ENCODE measurements around the gene CA11. TPM values are rescaled to one million over a fixed set of nuclear protein-coding genes. Genes with fewer than 3 reads are reported as not detected.

CA11 gene
- total and polyA plus RNA-seq, 9 of the 15 experiments (the other 6 are each of a cell fraction or from before 2014, with no cell fraction given) = 2.9 to 19.9 (median 8.3) TPM

GRCh38 chr19:48588670-48589401 is 57.2 kb downstream of the CA11 start (continued):
- TF ChIP-seq DEAF1 (CRISPR knock-in tag; IDR thresholded peaks at IDR 0.05) (no peak), NFE2 (IDR thresholded peaks at IDR 0.05; ENCODE audit: low read depth) (peak; percentile 34), MIER1 (IDR thresholded peaks at IDR 0.05; ENCODE audit: low read depth) (peak; percentile 82; the same call in 1 of the 2 replicates), ZBTB9 (CRISPR knock-in tag; IDR thresholded peaks at IDR 0.05) (0 out of 2 replicates have a peak, but pooled peaks have one; percentile 19), ARID4B (CRISPR knock-in tag; IDR thresholded peaks at IDR 0.05) (no peak), NELFE (IDR thresholded peaks at IDR 0.05; ENCODE audit: insufficient read depth, insufficient read length) (no peak), AFF1 (IDR thresholded peaks at IDR 0.05; ENCODE audit: low read depth in 1 of 2, partially characterized antibody in 2 of 2) (peak in 1 of 2 experiments; percentile 89), ZNF589 (CRISPR knock-in tag; IDR thresholded peaks at IDR 0.05; ENCODE audit: low read depth) (no peak), CXXC5 (CRISPR knock-in tag; IDR thresholded peaks at IDR 0.05) (peak; percentile 58; the same call in 1 of the 2 replicates), PHB2 (IDR thresholded peaks at IDR 0.05; ENCODE audit: low read depth) (peak; percentile 49; the same call in 1 of the 2 replicates), RBM14 (IDR thresholded peaks at IDR 0.05; ENCODE audit: borderline replicate concordance, insufficient read depth, low read depth, low read length) (0 out of 2 replicates have a peak, but pooled peaks have one; percentile 65), NEUROD1 (IDR thresholded peaks at IDR 0.05; ENCODE audit: borderline replicate concordance, low read depth, low read length, partially characterized antibody) (peak; percentile 17), HDAC2 (IDR thresholded peaks at IDR 0.05) (peak; percentile 100), XRCC5 (IDR thresholded peaks at IDR 0.05; ENCODE audit: low read depth, low read length) (peak; percentile 98)

Measured in K562 (cell line).